KMS-11 (cell line): Measurements from ENCODE around the gene FOLH1.
"Not testable (repeated sequence)": the region's sequence is repeated elsewhere in the genome, so short reads cannot be mapped to it uniquely, and the experiment has no call there.

ENCODE experiments used
- H2AFZ ChIP-seq: fragments of 200-600 bp; sonication (generic); 2 replicates; pipeline ENCODE4 v1.6.1; 2016; ENCODE audit warnings: antibody characterized with exemption, mixed run types, low read depth
- H3K27ac ChIP-seq: fragments of 200-600 bp; sonication (generic); 2 replicates; pipeline ENCODE4 v1.6.1; 2016; ENCODE audit warnings: mild to moderate bottlenecking, mixed run types
- H3K27me3 ChIP-seq: fragments of 200-600 bp; sonication (generic); 2 replicates; pipeline ENCODE4 v1.6.1; 2017; ENCODE audit warnings: mild to moderate bottlenecking, low read depth, mixed run types, moderate library complexity; ENCODE audit not compliant: insufficient read depth
- H3K36me3 ChIP-seq: fragments of 200-600 bp; sonication (generic); 2 replicates; pipeline ENCODE4 v1.6.1; 2017; ENCODE audit warnings: mild to moderate bottlenecking, mixed run types; ENCODE audit not compliant: insufficient read depth
- H3K4me1 ChIP-seq: fragments of 200-600 bp; sonication (generic); 2 replicates; pipeline ENCODE4 v1.6.1; 2016; ENCODE audit warnings: mild to moderate bottlenecking, low read depth, mixed run types; ENCODE audit not compliant: poor library complexity, severe bottlenecking
- H3K4me2 ChIP-seq: fragments of 200-600 bp; sonication (generic); 2 replicates; pipeline ENCODE4 v1.7.0; 2016; ENCODE audit warnings: mild to moderate bottlenecking, mixed run types
- H3K4me3 ChIP-seq: fragments of 200-600 bp; sonication (generic); IDR thresholded peaks from 2 replicates; pipeline ENCODE4 v1.6.1; 2017; ENCODE audit warnings: low read depth, low read length, mixed read lengths; ENCODE audit not compliant: insufficient read depth
- H3K79me2 ChIP-seq: fragments of 200-600 bp; sonication (generic); 2 replicates; pipeline ENCODE4 v1.6.1; 2016; ENCODE audit warnings: low read depth, mixed run types; ENCODE audit not compliant: insufficient read depth
- H3K9ac ChIP-seq: fragments of 200-600 bp; sonication (generic); 2 replicates; pipeline ENCODE4 v1.6.1; 2016; ENCODE audit warnings: mild to moderate bottlenecking, mixed run types
- H4K20me1 ChIP-seq: fragments of 200-600 bp; sonication (generic); 2 replicates; pipeline ENCODE4 v1.6.1; 2016; ENCODE audit warnings: mild to moderate bottlenecking, mixed run types; ENCODE audit not compliant: insufficient read depth
- TF ChIP-seq, protein P1 (sequence below): fragments of 200-600 bp; sonication (generic); conservative IDR thresholded peaks from 2 replicates; pipeline ENCODE4 v1.6.1; 2017; ENCODE audit warnings: low read depth, mild to moderate bottlenecking, antibody characterized with exemption, low read length, moderate library complexity, mixed read lengths

FOLH1 gene

DNA sequence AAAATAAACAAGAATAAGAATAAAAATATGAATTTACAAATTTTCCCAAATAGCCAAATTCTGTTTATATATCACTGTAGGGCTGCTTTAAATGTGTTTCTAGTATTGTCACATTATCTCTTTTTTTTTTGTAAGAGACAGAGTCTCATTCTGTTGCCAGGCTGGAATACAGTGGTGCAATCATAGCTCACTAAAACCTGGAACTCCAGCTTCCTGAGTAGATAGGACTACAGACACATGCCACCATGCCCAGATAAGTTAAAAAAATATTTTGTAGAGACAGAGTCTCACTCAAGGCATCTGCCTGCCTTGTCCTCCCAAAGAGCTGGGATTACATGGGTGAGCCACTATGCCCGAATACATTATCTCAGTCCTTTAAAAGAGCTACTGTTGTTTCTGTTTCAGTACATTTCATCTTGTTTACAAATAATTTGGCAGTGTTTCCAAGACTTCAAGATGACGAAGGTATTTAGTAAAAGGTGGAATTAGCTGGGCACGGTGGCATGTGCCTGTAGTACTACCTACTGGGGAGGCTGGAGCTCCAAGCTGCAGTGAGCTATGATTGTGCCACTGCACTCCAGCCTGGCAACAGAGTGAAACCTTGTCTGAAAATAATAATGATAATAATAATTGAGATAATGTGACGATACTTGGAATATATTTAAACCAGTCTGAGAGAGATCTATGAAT is 6.0 kb downstream of the FOLH1 start:
- no peak overlapping the region for H3K4me2 ChIP-seq
- H3K9ac ChIP-seq, result no peak overlapping the region
- TF ChIP-seq, protein P1, sequence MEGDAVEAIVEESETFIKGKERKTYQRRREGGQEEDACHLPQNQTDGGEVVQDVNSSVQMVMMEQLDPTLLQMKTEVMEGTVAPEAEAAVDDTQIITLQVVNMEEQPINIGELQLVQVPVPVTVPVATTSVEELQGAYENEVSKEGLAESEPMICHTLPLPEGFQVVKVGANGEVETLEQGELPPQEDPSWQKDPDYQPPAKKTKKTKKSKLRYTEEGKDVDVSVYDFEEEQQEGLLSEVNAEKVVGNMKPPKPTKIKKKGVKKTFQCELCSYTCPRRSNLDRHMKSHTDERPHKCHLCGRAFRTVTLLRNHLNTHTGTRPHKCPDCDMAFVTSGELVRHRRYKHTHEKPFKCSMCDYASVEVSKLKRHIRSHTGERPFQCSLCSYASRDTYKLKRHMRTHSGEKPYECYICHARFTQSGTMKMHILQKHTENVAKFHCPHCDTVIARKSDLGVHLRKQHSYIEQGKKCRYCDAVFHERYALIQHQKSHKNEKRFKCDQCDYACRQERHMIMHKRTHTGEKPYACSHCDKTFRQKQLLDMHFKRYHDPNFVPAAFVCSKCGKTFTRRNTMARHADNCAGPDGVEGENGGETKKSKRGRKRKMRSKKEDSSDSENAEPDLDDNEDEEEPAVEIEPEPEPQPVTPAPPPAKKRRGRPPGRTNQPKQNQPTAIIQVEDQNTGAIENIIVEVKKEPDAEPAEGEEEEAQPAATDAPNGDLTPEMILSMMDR, result no peak
- H3K27me3 ChIP-seq, result no peaks in the 10 kb centered on the region
- no peaks in the 10 kb centered on the region for H3K4me1 ChIP-seq
- no peak overlapping the region for H3K27ac ChIP-seq
- H3K79me2 ChIP-seq, result no peaks in the 10 kb centered on the region
- H4K20me1 ChIP-seq, result no peaks in the 10 kb centered on the region
- H2AFZ ChIP-seq, result no peak overlapping the region
- H3K4me3 ChIP-seq, result no peak overlapping the region
- H3K36me3 ChIP-seq, result no peaks in the 10 kb centered on the region

DNA sequence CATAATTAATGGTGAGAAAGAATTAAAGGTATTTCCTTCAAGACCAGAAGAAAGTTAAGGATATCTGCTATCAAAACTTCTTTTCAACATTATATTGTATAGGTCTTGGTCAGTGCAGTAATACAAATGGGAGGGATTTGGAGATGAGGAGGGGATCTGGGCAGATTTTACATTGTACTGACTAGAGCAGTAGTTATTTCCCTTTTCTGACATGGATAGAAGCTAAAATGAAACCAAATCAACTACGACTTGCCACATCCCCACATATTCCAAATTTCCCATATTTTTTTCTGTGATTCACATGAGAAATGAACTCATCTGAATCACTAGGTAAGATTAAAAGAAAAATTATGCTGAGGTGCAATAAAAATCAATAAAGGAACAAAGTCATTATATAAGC is 11.6 kb downstream of the FOLH1 start:
- H3K79me2 ChIP-seq, result not testable (repeated sequence)

DNA sequence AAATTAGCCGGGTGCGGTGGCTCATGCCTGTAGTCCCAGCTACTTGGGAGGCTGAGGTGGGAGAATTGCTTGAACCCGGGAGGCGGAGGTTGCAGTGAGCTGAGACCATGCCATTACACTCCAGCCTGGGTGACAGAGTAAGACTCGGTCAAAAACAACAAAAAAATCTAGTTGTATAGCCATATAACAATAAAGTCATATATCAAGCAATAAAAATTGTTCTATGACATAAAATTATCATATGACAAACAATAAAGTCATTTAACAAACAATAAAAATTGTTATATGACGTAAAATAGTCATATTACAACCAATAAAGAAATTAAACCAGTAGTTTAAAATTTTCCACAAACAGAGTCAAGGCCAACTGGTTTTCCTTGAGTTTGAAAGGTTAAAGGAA is 12.4 kb downstream of the FOLH1 start:
- not testable (repeated sequence) for H3K27ac ChIP-seq, H3K4me2 ChIP-seq, H4K20me1 ChIP-seq, H3K27me3 ChIP-seq, H2AFZ ChIP-seq, H3K36me3 ChIP-seq, H3K4me1 ChIP-seq, H3K79me2 ChIP-seq, H3K4me3 ChIP-seq, H3K9ac ChIP-seq

More for the DNA sequence above, 11.6 kb downstream of the FOLH1 start:
- H3K36me3 ChIP-seq, H3K9ac ChIP-seq, H4K20me1 ChIP-seq, H3K27me3 ChIP-seq, H3K27ac ChIP-seq, H3K4me3 ChIP-seq, H3K4me2 ChIP-seq, H3K4me1 ChIP-seq, H2AFZ ChIP-seq: not testable (repeated sequence)

DNA sequence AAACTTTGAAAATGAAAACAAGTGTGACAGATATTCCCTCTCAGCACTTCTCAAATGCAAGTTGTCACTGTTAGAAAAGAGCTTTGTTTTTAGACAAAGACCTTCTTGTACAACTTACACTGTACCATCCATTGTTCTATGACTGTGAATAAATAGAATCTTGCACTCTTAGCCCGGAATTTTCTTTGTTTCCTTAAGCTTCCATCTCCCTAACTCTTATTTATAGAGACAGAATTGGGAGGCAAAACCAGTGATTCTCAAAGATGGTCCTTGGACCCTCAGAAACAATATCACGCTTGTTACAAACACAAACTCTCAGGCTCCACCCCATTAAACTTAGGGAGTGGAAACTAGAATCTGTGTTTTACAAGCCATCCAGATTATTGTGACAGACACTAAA is 18.1 kb downstream of the FOLH1 start:
- H4K20me1 ChIP-seq, H3K4me2 ChIP-seq, H3K27me3 ChIP-seq, H2AFZ ChIP-seq, H3K4me1 ChIP-seq, H3K36me3 ChIP-seq, H3K27ac ChIP-seq, H3K79me2 ChIP-seq, H3K9ac ChIP-seq, H3K4me3 ChIP-seq: not testable (repeated sequence)

DNA sequence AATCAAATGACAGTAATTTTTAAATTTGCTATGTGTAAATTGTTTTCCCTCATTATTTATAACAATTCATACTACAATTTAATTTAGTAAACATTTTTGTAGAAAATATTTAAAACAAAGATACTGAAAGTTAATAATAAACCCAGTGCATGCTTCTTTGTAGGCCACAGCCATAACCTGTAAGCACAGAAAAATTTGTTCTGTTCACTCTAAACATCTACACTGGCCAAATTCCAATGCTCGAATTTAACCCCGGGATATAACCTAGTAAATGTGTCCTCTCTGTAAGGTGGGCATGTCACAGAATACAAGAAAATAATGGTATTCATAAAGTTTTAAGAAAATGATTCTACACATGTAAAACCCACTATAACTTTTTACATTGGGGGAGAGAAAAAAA is 22.2 kb downstream of the FOLH1 start:
- H3K79me2 ChIP-seq, H3K36me3 ChIP-seq, H2AFZ ChIP-seq, H4K20me1 ChIP-seq, H3K4me1 ChIP-seq, H3K27ac ChIP-seq, H3K27me3 ChIP-seq, H3K9ac ChIP-seq, H3K4me2 ChIP-seq, H3K4me3 ChIP-seq: not testable (repeated sequence)

DNA sequence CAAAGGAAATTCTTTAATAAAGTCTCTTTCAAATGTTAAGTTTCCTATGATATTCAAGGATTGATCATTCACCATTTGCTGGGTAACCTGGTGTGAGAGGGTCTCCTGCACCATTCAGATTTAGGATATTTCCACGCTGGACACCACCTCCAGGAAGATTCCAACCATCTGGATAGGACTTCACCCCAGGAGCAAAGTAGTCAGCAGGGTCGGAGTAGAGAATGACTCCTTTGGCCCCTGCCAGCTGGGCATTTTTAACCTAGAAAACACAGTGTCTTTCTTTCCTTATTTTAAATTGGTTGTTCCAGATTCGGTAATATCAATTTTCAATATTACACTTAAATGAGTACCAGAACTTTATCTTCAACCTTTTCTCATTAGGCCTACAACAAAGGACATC is 22.8 kb downstream of the FOLH1 start:
- not testable (repeated sequence) for H3K4me1 ChIP-seq, H3K4me3 ChIP-seq, H3K79me2 ChIP-seq, H3K27ac ChIP-seq, H3K36me3 ChIP-seq, H3K4me2 ChIP-seq, H2AFZ ChIP-seq, H3K9ac ChIP-seq, H4K20me1 ChIP-seq, H3K27me3 ChIP-seq

DNA sequence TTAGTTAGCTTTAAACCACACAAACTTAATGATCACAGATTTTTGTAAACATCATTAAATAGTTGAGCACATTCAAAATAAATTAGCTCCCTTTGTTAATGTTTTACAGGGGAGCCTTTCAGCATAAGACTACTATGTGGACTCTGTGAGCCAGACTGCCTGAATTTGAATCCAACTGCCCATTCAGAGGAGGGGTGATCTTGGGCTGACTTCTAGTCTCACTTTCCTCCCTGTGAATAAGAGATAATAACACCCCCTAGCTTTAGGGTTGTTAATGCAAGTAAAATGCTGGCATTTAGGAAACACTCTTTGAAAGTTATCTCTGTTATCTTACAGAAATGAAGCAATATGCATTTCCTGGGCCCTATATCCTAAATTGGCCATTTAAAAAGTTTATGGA is 23.6 kb downstream of the FOLH1 start:
- H3K79me2 ChIP-seq, H4K20me1 ChIP-seq, H2AFZ ChIP-seq, H3K27ac ChIP-seq, H3K4me2 ChIP-seq, H3K27me3 ChIP-seq, H3K4me1 ChIP-seq, H3K36me3 ChIP-seq, H3K9ac ChIP-seq, H3K4me3 ChIP-seq: not testable (repeated sequence)

DNA sequence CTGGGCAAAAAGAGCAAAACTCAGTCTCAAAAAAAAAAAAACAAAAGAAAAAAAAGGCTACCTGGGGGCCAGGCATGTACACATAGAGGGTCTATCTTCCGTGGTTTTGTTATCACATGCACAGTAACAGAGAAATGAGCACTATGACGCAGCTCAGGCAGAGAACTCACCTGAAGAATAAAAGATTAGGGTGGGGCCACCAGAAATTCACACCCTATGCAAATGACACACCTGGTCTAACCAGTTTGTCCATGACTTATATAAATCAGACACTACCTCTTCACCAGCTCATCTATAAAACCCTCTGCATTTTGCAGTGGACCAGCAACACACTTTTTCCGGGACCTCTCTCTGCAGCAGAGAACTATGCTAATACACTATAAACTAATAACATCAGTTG is 30.5 kb downstream of the FOLH1 start:
- H3K4me2 ChIP-seq, H3K36me3 ChIP-seq, H2AFZ ChIP-seq, H4K20me1 ChIP-seq, H3K79me2 ChIP-seq, H3K4me3 ChIP-seq, H3K9ac ChIP-seq, H3K4me1 ChIP-seq, H3K27ac ChIP-seq, H3K27me3 ChIP-seq: not testable (repeated sequence)

DNA sequence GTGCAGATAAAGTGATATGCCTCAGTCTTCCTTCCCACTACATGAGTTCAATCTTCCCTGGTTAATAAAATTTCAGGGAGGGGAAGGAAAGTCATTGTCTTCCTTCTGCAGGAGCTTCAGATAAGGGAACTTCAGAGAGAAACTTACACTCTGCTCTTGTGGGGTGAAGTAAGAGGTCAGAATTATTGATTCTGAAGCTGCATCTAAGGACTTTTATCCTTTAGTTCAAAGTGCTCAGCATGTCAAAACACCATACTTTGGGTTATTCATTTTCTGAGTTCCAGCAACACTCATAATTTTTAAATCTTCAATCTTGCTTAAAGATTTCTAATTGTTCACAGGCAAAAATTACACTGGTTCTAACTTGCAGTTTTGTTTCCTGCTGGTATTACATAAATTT is 33.0 kb downstream of the FOLH1 start:
- H2AFZ ChIP-seq, H3K79me2 ChIP-seq, H3K4me3 ChIP-seq, H3K27me3 ChIP-seq, H3K9ac ChIP-seq, H3K27ac ChIP-seq, H3K36me3 ChIP-seq, H4K20me1 ChIP-seq, H3K4me2 ChIP-seq, H3K4me1 ChIP-seq: not testable (repeated sequence)
